ENCODE data around the gene STXBP4.

DNA sequence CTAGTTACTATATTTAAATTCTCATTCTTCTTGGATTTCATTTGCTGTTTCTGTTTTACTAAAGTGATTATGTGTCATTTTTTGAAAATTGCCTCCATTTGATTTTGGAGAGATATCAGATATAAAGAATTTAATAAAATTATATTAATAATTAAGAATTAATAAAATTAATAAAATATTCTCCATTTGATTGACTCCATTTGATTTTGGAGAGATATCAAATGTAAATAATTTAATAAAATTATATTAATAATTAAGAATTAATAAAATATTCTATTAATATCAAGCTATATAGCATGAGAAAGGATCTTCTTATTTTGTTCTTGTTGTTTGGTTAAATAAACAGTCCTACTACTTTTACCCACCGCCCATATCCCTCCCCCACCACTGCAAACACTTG, 23.0 kb downstream of the STXBP4 start:
- TF ChIP-seq, protein P1, sequence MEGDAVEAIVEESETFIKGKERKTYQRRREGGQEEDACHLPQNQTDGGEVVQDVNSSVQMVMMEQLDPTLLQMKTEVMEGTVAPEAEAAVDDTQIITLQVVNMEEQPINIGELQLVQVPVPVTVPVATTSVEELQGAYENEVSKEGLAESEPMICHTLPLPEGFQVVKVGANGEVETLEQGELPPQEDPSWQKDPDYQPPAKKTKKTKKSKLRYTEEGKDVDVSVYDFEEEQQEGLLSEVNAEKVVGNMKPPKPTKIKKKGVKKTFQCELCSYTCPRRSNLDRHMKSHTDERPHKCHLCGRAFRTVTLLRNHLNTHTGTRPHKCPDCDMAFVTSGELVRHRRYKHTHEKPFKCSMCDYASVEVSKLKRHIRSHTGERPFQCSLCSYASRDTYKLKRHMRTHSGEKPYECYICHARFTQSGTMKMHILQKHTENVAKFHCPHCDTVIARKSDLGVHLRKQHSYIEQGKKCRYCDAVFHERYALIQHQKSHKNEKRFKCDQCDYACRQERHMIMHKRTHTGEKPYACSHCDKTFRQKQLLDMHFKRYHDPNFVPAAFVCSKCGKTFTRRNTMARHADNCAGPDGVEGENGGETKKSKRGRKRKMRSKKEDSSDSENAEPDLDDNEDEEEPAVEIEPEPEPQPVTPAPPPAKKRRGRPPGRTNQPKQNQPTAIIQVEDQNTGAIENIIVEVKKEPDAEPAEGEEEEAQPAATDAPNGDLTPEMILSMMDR (conservative IDR thresholded peaks at IDR 0.05), result no peak
- TF ChIP-seq EZH2 (IDR thresholded peaks at IDR 0.05; ENCODE audit: low read depth), result no peak
